Gastroesophageal sphincter (tissue), 4 donors: ENCODE data around the gene CDC23. TPM values are rescaled to one million over a fixed set of nuclear protein-coding genes. Genes with fewer than 3 reads are reported as not detected.
A peak's percentile ranks its signal among the peaks of the same experiment; 100 is the strongest.
"Not testable (repeated sequence)": the region's sequence is repeated elsewhere in the genome, so short reads cannot be mapped to it uniquely, and the experiment has no call there.

Source experiments
- ATAC-seq: fragments of 150-250 bp; one replicate; pipeline ENCODE4 v1.9.1; 2016; ENCODE audit warnings: mild to moderate bottlenecking, moderate library complexity
- H3K27ac ChIP-seq, 4 donors: fragments of 200-600 bp; sonication (generic) in 3 of 4; 1 replicate in 3 of 4; 2 replicates in 1 of 4; pipeline ENCODE4 v1.5.1; 2016 to 2019
- H3K27me3 ChIP-seq: fragments of 200-600 bp; sonication (generic); one replicate; pipeline ENCODE4 v1.5.1; 2019
- H3K36me3 ChIP-seq, 2 donors: fragments of 200-600 bp; sonication (generic); one replicate each; pipeline ENCODE4 v1.5.1; 2019; ENCODE audit warnings: control low read depth in 1 of 2
- H3K4me1 ChIP-seq, 3 donors: fragments of 200-600 bp; sonication (generic); 1 replicate in 2 of 3; 2 replicates in 1 of 3; pipeline ENCODE4 v1.5.1; 2016 to 2019; ENCODE audit warnings: control low read depth in 2 of 3
- H3K4me3 ChIP-seq, 2 donors: fragments of 200-600 bp; sonication (generic); one replicate each; pipeline ENCODE4 v1.5.1; 2019; ENCODE audit warnings: mild to moderate bottlenecking in 1 of 2, moderate library complexity in 1 of 2
- H3K9me3 ChIP-seq, 3 donors: fragments of 200-600 bp; sonication (generic); one replicate each; pipeline ENCODE4 v1.5.1; 2017 to 2019; ENCODE audit warnings: control low read depth in 2 of 3
- EP300 ChIP-seq: sonication (generic); formaldehyde crosslinking; IDR thresholded peaks from one replicate; pipeline ENCODE4 v1.6.1; 2017; ENCODE audit warnings: antibody characterized with exemption, mild to moderate bottlenecking
- POLR2A ChIP-seq, 2 donors: fragments of 450-650 bp; IDR thresholded peaks; one replicate each; pipeline ENCODE4 v1.6.1; 2017; ENCODE audit warnings: antibody characterized with exemption in 2 of 2, mild to moderate bottlenecking in 2 of 2, moderate library complexity in 1 of 2
- POLR2AphosphoS5 ChIP-seq: sonication (generic); formaldehyde crosslinking; IDR thresholded peaks from one replicate; pipeline ENCODE4 v1.6.1; 2017; ENCODE audit warnings: antibody characterized with exemption
- WGBS, 2 donors: methylation state at CpG; one replicate each; pipeline ENCODE4 v1.1.5; 2018; ENCODE audit warnings: low coverage in 1 of 2; 5-methylcytosine and 5-hydroxymethylcytosine counted together
- total RNA-seq, 4 donors: library from RNA; depleted of rRNA; stranded (reverse); fragments of >200 nt; gene quantifications; one replicate each; pipeline ENCODE4 v1.1.0, GENCODE V29; 2016
- TF ChIP-seq, protein P1 (sequence below), 4 experiments: fragments of 200-600 bp in 2 of 4; fragments of 450-650 bp in 2 of 4; sonication (generic) in 1 of 4; IDR thresholded peaks; one replicate each; pipeline ENCODE4 v1.5.1; 2017 to 2019; ENCODE audit warnings: antibody characterized with exemption in 4 of 4, mild to moderate bottlenecking in 2 of 4, moderate library complexity in 2 of 4

CDC23 gene, protein sequence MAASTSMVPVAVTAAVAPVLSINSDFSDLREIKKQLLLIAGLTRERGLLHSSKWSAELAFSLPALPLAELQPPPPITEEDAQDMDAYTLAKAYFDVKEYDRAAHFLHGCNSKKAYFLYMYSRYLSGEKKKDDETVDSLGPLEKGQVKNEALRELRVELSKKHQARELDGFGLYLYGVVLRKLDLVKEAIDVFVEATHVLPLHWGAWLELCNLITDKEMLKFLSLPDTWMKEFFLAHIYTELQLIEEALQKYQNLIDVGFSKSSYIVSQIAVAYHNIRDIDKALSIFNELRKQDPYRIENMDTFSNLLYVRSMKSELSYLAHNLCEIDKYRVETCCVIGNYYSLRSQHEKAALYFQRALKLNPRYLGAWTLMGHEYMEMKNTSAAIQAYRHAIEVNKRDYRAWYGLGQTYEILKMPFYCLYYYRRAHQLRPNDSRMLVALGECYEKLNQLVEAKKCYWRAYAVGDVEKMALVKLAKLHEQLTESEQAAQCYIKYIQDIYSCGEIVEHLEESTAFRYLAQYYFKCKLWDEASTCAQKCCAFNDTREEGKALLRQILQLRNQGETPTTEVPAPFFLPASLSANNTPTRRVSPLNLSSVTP
- total RNA-seq, result 10 to 100 TPM; 19.3 to 22.3 (median 19.8) TPM

DNA sequence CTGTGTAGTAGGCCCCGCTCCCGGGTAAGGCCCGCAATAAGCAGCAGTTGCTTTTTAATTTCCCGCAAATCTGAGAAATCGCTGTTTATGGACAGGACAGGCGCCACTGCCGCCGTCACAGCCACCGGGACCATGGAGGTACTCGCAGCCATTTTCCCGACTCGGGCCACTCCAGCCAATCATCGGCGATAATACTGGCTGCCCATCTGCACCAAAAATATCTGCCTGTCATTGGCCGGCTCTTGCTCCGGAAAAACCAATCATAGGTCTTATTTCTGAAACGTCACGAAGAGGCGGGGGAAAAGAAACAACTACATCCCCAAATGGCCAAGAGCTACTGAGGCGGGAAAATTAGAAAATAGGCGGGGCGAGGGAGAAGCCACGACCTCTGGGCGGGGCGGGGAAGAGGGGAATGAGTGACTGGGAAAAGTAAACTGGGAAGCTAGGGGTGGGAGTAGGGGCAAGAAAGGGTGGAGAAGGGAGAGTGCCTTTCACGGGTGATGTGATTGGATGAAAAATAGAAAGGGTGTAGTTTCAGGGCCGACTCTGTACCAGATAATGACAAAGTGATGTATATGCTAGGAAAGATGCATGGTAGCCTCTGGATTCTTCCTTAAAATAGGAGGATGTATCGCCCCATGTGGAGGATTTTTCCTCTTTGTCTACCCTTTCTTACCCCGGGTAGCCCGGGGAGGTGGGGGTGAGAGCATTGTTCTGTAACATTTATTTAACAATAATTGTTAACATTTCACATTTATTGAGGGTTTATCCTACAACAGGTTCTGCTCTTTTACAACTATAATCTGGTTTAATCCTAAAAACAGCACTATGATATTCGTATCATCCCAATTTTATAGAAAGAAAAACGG lies at the start of gene CDC23:
CDC23 (minus strand) TSS at position 163 of the 869 bp plus-strand sequence; CDS start at position 152, 11 bp downstream.
- peak within 1 kb of the TSS; percentile 32 to 86 (median 83) for H3K27ac ChIP-seq
- no peaks in the 10 kb centered on the region for H3K9me3 ChIP-seq
- 0% methylated on average over 9 to 29 of the region's 32 CpGs for WGBS, 2 donors
- peak; percentile 99 for ATAC-seq
- no peaks in the 10 kb centered on the region for H3K27me3 ChIP-seq
- peaks cover 0 to 41% (median 12%) of the 10 kb centered on the region in 3 donors for H3K4me1 ChIP-seq
- H3K4me3 ChIP-seq, result peak within 1 kb of the TSS; percentile 96 to 97
- TF ChIP-seq POLR2A (IDR thresholded peaks at IDR 0.05) (peak in 1 of 2 donors; percentile 17), EP300 (no peak), POLR2AphosphoS5 (peak; percentile 56)
- H3K36me3 ChIP-seq, result peaks cover 0 to 20% of the 10 kb centered on the region in 2 donors

DNA sequence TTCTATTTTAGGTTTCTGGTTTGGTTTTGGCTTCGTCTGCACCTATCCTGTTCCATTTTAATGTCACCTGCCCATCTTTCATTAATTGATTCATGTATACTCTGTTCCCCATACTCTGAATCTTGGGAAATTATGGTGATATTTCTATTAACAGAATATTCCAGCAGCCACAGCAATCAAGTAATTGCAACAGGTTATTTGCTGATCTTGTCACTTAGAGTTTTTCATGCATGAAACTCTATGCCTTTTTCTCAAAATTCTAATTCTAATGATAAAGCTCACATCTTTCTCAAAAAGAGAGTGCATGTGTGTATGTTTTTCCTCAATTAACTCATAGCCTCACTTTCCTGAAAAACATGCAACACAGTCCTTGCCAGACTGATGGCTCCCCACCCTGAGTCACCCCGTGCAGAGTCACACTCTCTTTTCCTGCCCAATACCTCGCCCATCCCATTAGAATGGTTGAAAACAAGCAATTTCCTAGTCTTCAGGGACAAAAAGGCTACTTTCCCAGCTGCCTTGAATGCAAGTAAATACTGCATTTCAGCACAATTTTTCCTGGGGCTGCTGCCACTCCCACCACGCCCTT lies 45.7 kb upstream of the CDC23 start:
- Histone ChIP-seq H3K4me3 (no peak overlapping the region), H3K9me3 (no peaks in the 10 kb centered on the region), H3K4me1 (no peaks in the 10 kb centered on the region), H3K27ac (no peak overlapping the region), H3K36me3 (no peaks in the 10 kb centered on the region), H3K27me3 (peaks cover 7% of the 10 kb centered on the region)
- WGBS, 2 donors, result 55 to 65% methylated on average over 3 to 4 of the region's 4 CpGs
- TF ChIP-seq, protein P1, sequence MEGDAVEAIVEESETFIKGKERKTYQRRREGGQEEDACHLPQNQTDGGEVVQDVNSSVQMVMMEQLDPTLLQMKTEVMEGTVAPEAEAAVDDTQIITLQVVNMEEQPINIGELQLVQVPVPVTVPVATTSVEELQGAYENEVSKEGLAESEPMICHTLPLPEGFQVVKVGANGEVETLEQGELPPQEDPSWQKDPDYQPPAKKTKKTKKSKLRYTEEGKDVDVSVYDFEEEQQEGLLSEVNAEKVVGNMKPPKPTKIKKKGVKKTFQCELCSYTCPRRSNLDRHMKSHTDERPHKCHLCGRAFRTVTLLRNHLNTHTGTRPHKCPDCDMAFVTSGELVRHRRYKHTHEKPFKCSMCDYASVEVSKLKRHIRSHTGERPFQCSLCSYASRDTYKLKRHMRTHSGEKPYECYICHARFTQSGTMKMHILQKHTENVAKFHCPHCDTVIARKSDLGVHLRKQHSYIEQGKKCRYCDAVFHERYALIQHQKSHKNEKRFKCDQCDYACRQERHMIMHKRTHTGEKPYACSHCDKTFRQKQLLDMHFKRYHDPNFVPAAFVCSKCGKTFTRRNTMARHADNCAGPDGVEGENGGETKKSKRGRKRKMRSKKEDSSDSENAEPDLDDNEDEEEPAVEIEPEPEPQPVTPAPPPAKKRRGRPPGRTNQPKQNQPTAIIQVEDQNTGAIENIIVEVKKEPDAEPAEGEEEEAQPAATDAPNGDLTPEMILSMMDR (IDR thresholded peaks at IDR 0.05), result no peak
- TF ChIP-seq POLR2AphosphoS5, result no peak
- no peak for TF ChIP-seq POLR2A (IDR thresholded peaks at IDR 0.05)
- TF ChIP-seq EP300, result no peak
- no peak for ATAC-seq

DNA sequence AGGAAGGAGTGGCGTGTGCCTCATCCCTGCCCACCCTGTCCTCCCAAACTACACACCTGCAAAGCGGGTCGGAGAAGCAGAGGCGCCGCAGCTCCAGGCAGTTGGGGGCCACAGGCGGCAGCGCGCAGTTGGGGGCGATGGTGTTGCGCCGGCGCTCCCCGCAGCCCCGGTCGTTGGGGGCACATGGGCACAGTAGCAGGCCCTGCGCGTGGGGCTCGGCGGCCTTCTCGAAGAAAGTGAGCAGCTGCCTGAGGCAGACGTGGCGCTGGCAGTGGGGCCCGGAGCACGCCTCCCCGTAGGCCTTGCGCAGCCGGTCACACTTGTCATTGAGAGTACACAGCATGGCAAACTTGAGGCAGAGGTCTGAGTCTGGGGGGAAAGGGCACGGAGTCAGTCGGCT lies 44.5 kb upstream of the CDC23 start:
- H3K4me3 ChIP-seq, result no peak overlapping the region
- no peaks in the 10 kb centered on the region for H3K4me1 ChIP-seq
- peaks cover 7% of the 10 kb centered on the region for H3K27me3 ChIP-seq
- no peaks in the 10 kb centered on the region for H3K36me3 ChIP-seq
- no peak for ATAC-seq
- WGBS, 2 donors, result 60 to 90% methylated on average over 1 to 3 of the region's 29 CpGs
- H3K9me3 ChIP-seq, result no peaks in the 10 kb centered on the region
- no peak for TF ChIP-seq POLR2AphosphoS5
- no peak for TF ChIP-seq EP300
- TF ChIP-seq, protein P1 (IDR thresholded peaks at IDR 0.05), result no peak
- no peak overlapping the region for H3K27ac ChIP-seq

DNA sequence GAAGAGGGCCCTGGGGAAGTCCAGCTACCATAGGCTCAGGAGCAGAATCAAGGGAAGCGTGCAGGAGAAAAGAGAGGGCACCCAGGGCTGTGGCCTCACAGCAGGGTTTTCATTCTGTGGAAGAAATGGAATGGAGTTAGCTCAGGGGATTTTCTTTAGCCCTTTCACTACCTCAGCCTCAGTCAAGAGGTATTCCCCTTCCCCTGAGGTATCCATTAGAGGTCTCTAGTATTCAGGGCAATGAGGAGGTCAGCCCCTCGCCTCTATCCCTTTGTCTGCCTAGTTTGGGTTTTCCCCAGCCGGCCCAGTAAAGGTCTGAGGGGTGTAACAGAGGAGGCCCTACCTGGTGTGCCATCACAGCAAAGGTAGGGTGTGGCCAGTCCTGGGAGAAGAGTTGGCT lies 39.8 kb upstream of the CDC23 start:
- H3K4me1 ChIP-seq, result no peaks in the 10 kb centered on the region
- no peaks in the 10 kb centered on the region for H3K36me3 ChIP-seq
- ATAC-seq, result no peak
- H3K27me3 ChIP-seq, result peaks cover 7% of the 10 kb centered on the region
- H3K9me3 ChIP-seq, result no peaks in the 10 kb centered on the region
- no peak overlapping the region for H3K4me3 ChIP-seq
- H3K27ac ChIP-seq, result no peak overlapping the region
- TF ChIP-seq, protein P1 (IDR thresholded peaks at IDR 0.05), result no peak
- TF ChIP-seq EP300 (no peak), POLR2A (IDR thresholded peaks at IDR 0.05) (no peak), POLR2AphosphoS5 (no peak)
- no CpG with 5 or more reads among the region's 3 CpGs for WGBS, 2 donors

DNA sequence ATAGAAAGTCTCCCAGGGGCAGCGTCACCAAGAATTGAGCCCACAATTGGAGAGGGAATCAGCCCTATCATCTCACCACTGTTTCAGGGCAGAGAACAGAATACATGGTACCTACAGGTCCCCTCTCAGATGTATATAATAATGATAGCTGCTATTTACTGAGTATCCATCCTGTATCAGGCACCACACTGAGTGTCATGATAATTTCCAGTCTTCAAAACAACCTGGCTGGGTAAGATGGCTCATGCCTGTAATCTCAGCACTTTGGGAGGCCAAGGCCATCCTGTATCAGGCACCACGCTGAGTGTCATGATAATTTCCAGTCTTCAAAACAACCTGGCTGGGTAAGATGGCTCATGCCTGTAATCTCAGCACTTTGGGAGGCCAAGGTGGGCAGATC lies 34.7 kb upstream of the CDC23 start:
- H3K4me1 ChIP-seq, H3K27me3 ChIP-seq, H3K4me3 ChIP-seq, H3K27ac ChIP-seq, H3K9me3 ChIP-seq, ATAC-seq, H3K36me3 ChIP-seq: not testable (repeated sequence)
- WGBS, 2 donors, result 78% methylated on average over 1 of the region's 2 CpGs; no CpG with 5 or more reads in 1 of the 2 donors
